ENCODE measurements around the gene PDE6A. TPM values are rescaled to one million over a fixed set of nuclear protein-coding genes. Genes with fewer than 3 reads are reported as not detected.

PDE6A gene
- total and polyA plus RNA-seq, 9 of the 15 experiments (the other 6 are each of a cell fraction or from before 2014, with no cell fraction given), result 0.01 to 0.04 (median 0.01) TPM; not detected in 6

- no peak for TF ChIP-seq BRF2 (IDR thresholded peaks at IDR 0.05; ENCODE audit: borderline replicate concordance, insufficient read depth, insufficient read length)
- TF ChIP-seq TAF7 (tag; IDR thresholded peaks at IDR 0.05), result no peak
- TF ChIP-seq IRF9 (tag; IDR thresholded peaks at IDR 0.05), result peak; percentile 77; the same call in 1 of the 2 replicates
- TF ChIP-seq NR3C1 (CRISPR knock-in tag; IDR thresholded peaks at IDR 0.05), result no peak
- TF ChIP-seq MAZ (CRISPR knock-in tag; conservative IDR thresholded peaks at IDR 0.05 in 1 of 2, IDR thresholded peaks at IDR 0.05 in 1 of 2), result no peak
- peak; percentile 74 for TF ChIP-seq ZEB2 (IDR thresholded peaks at IDR 0.05)
- no peak for TF ChIP-seq SMC3 (conservative IDR thresholded peaks at IDR 0.05; ENCODE audit: insufficient read depth, low read depth, low read length)
- no peak for TF ChIP-seq HES1 (IDR thresholded peaks at IDR 0.05; ENCODE audit: low read depth)
- TF ChIP-seq ZNF436 (CRISPR knock-in tag; IDR thresholded peaks at IDR 0.05), result no peak
- TF ChIP-seq SMAD4 (CRISPR knock-in tag; conservative IDR thresholded peaks at IDR 0.05), result peak; percentile 76
- no peak for TF ChIP-seq ETS2 (tag; IDR thresholded peaks at IDR 0.05; ENCODE audit: borderline replicate concordance, poor library complexity, severe bottlenecking)
- TF ChIP-seq FOXK1 (CRISPR knock-in tag; IDR thresholded peaks at IDR 0.05; ENCODE audit: borderline replicate concordance), result no peak
- TF ChIP-seq KAT7 (CRISPR knock-in tag; IDR thresholded peaks at IDR 0.05; ENCODE audit: borderline replicate concordance), result no peak
- no peak for TF ChIP-seq ZNF124 (CRISPR knock-in tag; IDR thresholded peaks at IDR 0.05)
- TF ChIP-seq STAT5A (IDR thresholded peaks at IDR 0.05; ENCODE audit: borderline replicate concordance, low read length), result peak; percentile 56; the same call in 1 of the 2 replicates
- peak; percentile 92 for TF ChIP-seq NBN (IDR thresholded peaks at IDR 0.05; ENCODE audit: low read depth)
- no peak for TF ChIP-seq MYBL2 (IDR thresholded peaks at IDR 0.05; ENCODE audit: low read depth)
- TF ChIP-seq MYBL2 (CRISPR knock-in tag; IDR thresholded peaks at IDR 0.05; ENCODE audit: borderline replicate concordance), result no peak
- no peak; the same call in 1 of the 2 replicates for TF ChIP-seq ZNF239 (CRISPR knock-in tag; IDR thresholded peaks at IDR 0.05)
- no peak for TF ChIP-seq FOXJ3 (CRISPR knock-in tag; IDR thresholded peaks at IDR 0.05)
- peak; percentile 57 for TF ChIP-seq ARID3A (IDR thresholded peaks at IDR 0.05; ENCODE audit: borderline replicate concordance, low read depth, low read length)
- no peak for TF ChIP-seq NELFE (IDR thresholded peaks at IDR 0.05; ENCODE audit: insufficient read depth, insufficient read length)
- no peak for TF ChIP-seq SLC30A9 (CRISPR knock-in tag; IDR thresholded peaks at IDR 0.05)
These were observed 4.5 kb downstream of the PDE6A start (continued) for GRCh38 chr5:149940077-149940574.
